ENCODE measurements around the gene CPNE7.

The CPNE7 gene

DNA sequence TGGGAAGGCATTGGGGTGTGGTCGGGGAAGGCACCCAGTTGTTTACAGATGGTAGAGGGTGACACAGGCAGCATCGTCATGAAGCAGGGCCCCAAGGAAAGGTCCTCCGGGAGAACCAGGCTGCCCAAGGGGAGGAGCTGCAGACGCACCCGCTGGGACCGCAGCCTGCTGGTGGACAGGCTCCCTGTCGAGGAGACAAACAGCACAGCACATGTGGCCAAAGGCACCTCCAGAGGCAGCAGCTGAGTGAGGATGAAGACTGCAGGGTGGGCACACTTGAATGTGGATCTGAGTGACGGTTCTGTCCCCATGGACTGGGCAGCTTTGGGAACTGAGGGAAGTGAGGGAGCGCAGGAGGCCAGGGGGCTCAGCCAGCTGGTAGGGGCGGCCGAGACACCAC, 69.6 kb downstream of the CPNE7 start:
- TF ChIP-seq, protein P1, sequence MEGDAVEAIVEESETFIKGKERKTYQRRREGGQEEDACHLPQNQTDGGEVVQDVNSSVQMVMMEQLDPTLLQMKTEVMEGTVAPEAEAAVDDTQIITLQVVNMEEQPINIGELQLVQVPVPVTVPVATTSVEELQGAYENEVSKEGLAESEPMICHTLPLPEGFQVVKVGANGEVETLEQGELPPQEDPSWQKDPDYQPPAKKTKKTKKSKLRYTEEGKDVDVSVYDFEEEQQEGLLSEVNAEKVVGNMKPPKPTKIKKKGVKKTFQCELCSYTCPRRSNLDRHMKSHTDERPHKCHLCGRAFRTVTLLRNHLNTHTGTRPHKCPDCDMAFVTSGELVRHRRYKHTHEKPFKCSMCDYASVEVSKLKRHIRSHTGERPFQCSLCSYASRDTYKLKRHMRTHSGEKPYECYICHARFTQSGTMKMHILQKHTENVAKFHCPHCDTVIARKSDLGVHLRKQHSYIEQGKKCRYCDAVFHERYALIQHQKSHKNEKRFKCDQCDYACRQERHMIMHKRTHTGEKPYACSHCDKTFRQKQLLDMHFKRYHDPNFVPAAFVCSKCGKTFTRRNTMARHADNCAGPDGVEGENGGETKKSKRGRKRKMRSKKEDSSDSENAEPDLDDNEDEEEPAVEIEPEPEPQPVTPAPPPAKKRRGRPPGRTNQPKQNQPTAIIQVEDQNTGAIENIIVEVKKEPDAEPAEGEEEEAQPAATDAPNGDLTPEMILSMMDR (conservative IDR thresholded peaks at IDR 0.05; ENCODE audit: low read length): no peak
- DNase-seq (ENCODE audit: low read depth): no peak
- H3K4me3 ChIP-seq (ENCODE audit: low read length): no peak overlapping the region

DNA sequence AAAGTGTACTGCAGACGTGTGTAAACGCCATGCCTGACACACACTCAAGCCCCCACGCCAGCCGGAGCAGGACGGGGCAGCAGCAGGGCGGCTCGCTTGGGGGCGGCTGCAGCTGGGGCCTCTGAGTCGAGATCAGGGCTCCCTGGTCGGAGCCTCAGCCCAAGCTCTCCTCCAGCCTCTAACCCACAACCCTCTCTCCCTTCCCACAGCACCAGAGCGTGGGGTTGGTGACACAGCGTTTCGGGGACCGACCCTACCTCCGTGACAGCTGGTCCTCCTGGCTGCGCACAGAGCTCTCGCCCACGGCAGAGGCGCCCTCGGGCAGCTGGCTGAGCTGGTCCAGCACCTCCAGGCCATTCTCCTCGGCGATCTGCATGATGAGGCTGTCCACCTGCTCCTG, 70.7 kb downstream of the CPNE7 start:
- H3K4me3 ChIP-seq (ENCODE audit: low read length): no peak overlapping the region
- TF ChIP-seq, protein P1 (conservative IDR thresholded peaks at IDR 0.05; ENCODE audit: low read length): no peak
- DNase-seq (ENCODE audit: low read depth): no peak
